DOHH2 (cell line): Measurements from ENCODE around the gene RHBG.

ENCODE experiments used
- H3F3A ChIP-seq: fragments of 200-600 bp; sonication (generic), shearing (Covaris generic); 2 replicates; pipeline ENCODE4 v1.6.0; 2016; ENCODE audit warnings: antibody characterized with exemption, mild to moderate bottlenecking; ENCODE audit not compliant: control insufficient read depth, insufficient read depth
- H3K27ac ChIP-seq: fragments of 200-600 bp; sonication (generic); 2 replicates; pipeline ENCODE4 v1.5.1; 2014; ENCODE audit warnings: low read depth, mild to moderate bottlenecking, low read length, moderate library complexity
- H3K27me3 ChIP-seq: fragments of 200-600 bp; sonication (generic); 2 replicates; pipeline ENCODE4 v1.6.1; 2014; ENCODE audit warnings: mild to moderate bottlenecking, low read length, mixed read lengths; ENCODE audit not compliant: control insufficient read depth
- H3K36me3 ChIP-seq: fragments of 200-600 bp; sonication (generic); 2 replicates; pipeline ENCODE4 v1.6.1; 2014; ENCODE audit warnings: mild to moderate bottlenecking, low read length, moderate library complexity, mixed read lengths; ENCODE audit not compliant: control insufficient read depth
- H3K4me1 ChIP-seq: fragments of 200-600 bp; sonication (generic); 2 replicates; pipeline ENCODE4 v1.6.1; 2014; ENCODE audit warnings: mild to moderate bottlenecking, low read length, mixed read lengths; ENCODE audit not compliant: control insufficient read depth
- H3K4me2 ChIP-seq: fragments of 200-600 bp; sonication (generic); 2 replicates; pipeline ENCODE4 v1.6.0; 2014; ENCODE audit warnings: mild to moderate bottlenecking, low read length, moderate library complexity
- H3K4me3 ChIP-seq: fragments of 200-600 bp; sonication (generic); 2 replicates; pipeline ENCODE4 v1.5.1; 2014; ENCODE audit warnings: mild to moderate bottlenecking, low read length, mixed read lengths
- H3K79me2 ChIP-seq: fragments of 200-600 bp; sonication (generic); 2 replicates; pipeline ENCODE4 v1.6.1; 2014; ENCODE audit warnings: mild to moderate bottlenecking, low read length, mixed read lengths; ENCODE audit not compliant: control insufficient read depth
- H3K9me2 ChIP-seq: fragments of 200-600 bp; sonication (generic); replicated peaks from 2 replicates; pipeline ENCODE4 v1.6.1; 2014; ENCODE audit warnings: mild to moderate bottlenecking, low read length, mixed read lengths; ENCODE audit not compliant: control insufficient read depth
- H3K9me3 ChIP-seq: fragments of 200-600 bp; sonication (generic); 2 replicates; pipeline ENCODE4 v1.6.1; 2014; ENCODE audit warnings: antibody characterized with exemption, low read length, mixed read lengths; ENCODE audit not compliant: control insufficient read depth, insufficient read depth
- H4K20me1 ChIP-seq: fragments of 200-600 bp; sonication (generic); 2 replicates; pipeline ENCODE4 v1.6.0; 2014; ENCODE audit warnings: low read depth, mild to moderate bottlenecking, antibody characterized with exemption, low read length, moderate library complexity; ENCODE audit not compliant: control insufficient read depth, insufficient read depth
- CTCF ChIP-seq: fragments of 200-600 bp; sonication (generic); IDR thresholded peaks from one replicate; pipeline ENCODE4 v1.5.1; 2014; ENCODE audit warnings: antibody characterized with exemption, mild to moderate bottlenecking, low read depth, low read length; ENCODE audit not compliant: poor library complexity, severe bottlenecking
- EZH2phosphoT487 ChIP-seq: fragments of 200-600 bp; sonication (generic); IDR thresholded peaks from 2 replicates; pipeline ENCODE4 v1.6.1; 2017; ENCODE audit warnings: borderline replicate concordance, mild to moderate bottlenecking, antibody characterized with exemption, low read length, moderate library complexity, mixed read lengths

RHBG gene

GRCh38 chr1:156423422-156424352, 54.7 kb downstream of the RHBG start:
- H3K4me2 ChIP-seq = no peak overlapping the region
- no peaks in the 10 kb centered on the region for H3K79me2 ChIP-seq
- no peak overlapping the region for H3K4me3 ChIP-seq
- H3K9me3 ChIP-seq = no peaks in the 10 kb centered on the region
- no peaks in the 10 kb centered on the region for H3K36me3 ChIP-seq
- H3K4me1 ChIP-seq = peaks cover 21% of the 10 kb centered on the region
- TF ChIP-seq CTCF = no peak
- no peak; the same call in 1 of the 2 replicates for TF ChIP-seq EZH2phosphoT487
- H3F3A ChIP-seq = no peaks in the 10 kb centered on the region
- no peak overlapping the region for H3K27ac ChIP-seq
- H4K20me1 ChIP-seq = no peaks in the 10 kb centered on the region
- H3K27me3 ChIP-seq = peaks cover 97% of the 10 kb centered on the region
- no peaks in the 10 kb centered on the region for H3K9me2 ChIP-seq

DNA sequence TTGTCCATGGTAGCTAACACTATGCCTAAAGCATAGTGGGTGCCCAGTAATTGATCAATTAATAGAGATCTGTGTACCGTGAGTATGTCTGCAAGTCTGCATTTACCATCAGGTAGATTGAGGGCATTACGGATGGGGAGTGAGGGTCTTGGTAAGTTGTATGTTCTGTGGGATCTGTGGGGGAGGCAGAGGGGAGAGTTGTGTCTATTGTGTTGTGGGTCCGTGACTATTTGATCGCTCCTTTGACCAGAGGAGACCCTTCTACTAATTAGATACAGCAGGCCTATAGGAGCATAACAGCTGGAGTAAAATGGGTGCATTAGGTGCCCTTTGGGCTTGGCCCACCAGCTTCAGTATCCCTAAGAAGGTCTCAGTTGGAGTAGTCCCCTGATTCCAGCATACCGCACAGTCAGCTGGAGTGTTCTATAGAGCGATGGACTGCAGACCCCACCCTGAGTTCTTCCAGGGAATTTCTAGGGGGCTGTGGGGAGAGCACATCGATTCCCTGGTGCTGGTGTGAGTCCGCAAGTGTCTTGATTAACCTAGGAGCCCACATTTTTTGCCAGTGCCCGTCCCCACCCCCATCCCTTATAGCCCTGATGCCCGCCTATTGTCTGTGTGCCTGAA, 55.9 kb downstream of the RHBG start:
- Histone ChIP-seq H3K79me2 (no peaks in the 10 kb centered on the region), H3K4me3 (no peak overlapping the region), H3K27me3 (peaks cover 98% of the 10 kb centered on the region), H4K20me1 (no peaks in the 10 kb centered on the region), H3K4me1 (peaks cover 26% of the 10 kb centered on the region), H3K36me3 (no peaks in the 10 kb centered on the region), H3F3A (no peaks in the 10 kb centered on the region), H3K27ac (no peak overlapping the region), H3K9me2 (no peaks in the 10 kb centered on the region), H3K4me2 (no peak overlapping the region), H3K9me3 (no peaks in the 10 kb centered on the region)
- TF ChIP-seq CTCF (no peak), EZH2phosphoT487 (no peak)

DNA sequence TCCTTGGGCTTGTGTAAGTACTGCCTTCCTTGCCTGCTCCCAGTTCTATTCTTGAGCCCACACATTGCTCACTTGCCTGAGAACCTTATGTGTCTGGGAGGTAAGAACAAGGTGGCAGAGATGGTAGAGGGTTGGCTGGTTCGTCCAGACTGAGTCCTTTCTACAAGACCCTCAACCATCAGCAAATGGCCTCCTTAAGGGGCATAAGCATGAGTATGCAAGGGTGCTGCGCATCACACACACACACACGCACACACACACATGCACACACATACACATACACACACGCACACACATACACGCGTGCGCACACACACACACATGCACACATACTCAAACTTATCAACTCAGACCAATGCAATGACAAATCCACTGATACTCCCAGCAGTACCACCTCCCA, 56.9 kb downstream of the RHBG start:
- no peak overlapping the region for H3K4me3 ChIP-seq
- H3K4me1 ChIP-seq = peaks cover 23% of the 10 kb centered on the region
- no peaks in the 10 kb centered on the region for H3K9me2 ChIP-seq
- no peaks in the 10 kb centered on the region for H3K9me3 ChIP-seq
- H3K36me3 ChIP-seq = no peaks in the 10 kb centered on the region
- no peaks in the 10 kb centered on the region for H3F3A ChIP-seq
- H3K4me2 ChIP-seq = no peak overlapping the region
- H3K27ac ChIP-seq = no peak overlapping the region
- H4K20me1 ChIP-seq = no peaks in the 10 kb centered on the region
- no peaks in the 10 kb centered on the region for H3K79me2 ChIP-seq
- peaks cover 98% of the 10 kb centered on the region for H3K27me3 ChIP-seq
- no peak for TF ChIP-seq EZH2phosphoT487
- TF ChIP-seq CTCF = no peak
